ENCODE measurements around the gene THAP8. TPM values are rescaled to one million over a fixed set of nuclear protein-coding genes. Genes with fewer than 3 reads are reported as not detected.

THAP8 gene
- total RNA-seq, 1 donor from 2014 or later = 10.1 TPM

DNA sequence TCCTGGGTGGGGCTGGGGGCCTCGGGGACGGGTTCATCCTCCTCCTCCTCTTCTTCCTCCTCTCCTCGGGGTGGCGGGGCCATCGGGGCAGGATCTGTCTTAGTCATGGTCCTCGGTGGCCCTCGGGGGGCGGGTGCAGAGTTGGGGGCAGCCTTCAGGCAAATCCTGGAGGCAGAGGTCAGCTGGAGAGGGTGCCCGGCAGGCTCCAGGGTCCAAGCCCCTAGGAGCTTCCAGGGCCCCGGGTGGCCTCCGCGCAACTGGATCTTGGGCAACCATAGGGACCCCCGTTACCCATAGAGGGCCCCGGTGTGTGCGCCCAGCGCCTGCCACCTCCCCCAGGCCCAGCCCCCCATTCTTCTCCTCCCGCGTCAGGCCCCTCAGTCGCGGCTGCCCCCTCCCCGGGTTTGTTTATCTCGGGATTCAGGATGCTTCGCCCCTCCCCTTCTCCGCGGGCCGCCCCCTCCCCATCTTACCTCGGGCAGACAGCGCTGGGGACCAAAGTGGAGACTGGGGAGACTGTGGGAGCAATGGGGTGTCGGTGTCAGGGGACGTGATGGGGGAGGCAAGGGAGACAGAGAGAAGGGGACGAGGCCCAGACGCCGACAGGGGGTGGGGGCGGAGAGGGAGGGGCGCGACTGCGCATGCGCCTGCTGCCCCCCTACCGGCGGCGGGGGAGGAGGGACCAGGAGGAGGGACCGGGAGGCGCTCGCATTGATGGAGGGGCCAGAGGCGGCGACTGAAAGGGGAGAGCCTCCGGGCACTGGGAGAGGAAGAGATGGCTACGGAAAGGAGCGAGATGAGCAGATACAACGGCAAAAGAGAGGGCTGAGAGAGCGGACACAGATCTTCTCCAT, 21.6 kb downstream of the THAP8 start, which contains the start of gene CLIP3:
CLIP3 (minus strand) TSS at position 623 of the 854 bp plus-strand sequence; CDS start at position 107, 516 bp downstream.
- TF ChIP-seq, protein P1, sequence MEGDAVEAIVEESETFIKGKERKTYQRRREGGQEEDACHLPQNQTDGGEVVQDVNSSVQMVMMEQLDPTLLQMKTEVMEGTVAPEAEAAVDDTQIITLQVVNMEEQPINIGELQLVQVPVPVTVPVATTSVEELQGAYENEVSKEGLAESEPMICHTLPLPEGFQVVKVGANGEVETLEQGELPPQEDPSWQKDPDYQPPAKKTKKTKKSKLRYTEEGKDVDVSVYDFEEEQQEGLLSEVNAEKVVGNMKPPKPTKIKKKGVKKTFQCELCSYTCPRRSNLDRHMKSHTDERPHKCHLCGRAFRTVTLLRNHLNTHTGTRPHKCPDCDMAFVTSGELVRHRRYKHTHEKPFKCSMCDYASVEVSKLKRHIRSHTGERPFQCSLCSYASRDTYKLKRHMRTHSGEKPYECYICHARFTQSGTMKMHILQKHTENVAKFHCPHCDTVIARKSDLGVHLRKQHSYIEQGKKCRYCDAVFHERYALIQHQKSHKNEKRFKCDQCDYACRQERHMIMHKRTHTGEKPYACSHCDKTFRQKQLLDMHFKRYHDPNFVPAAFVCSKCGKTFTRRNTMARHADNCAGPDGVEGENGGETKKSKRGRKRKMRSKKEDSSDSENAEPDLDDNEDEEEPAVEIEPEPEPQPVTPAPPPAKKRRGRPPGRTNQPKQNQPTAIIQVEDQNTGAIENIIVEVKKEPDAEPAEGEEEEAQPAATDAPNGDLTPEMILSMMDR (IDR thresholded peaks at IDR 0.05; ENCODE audit: unreplicated experiment) = no peak
- peak within 1 kb of the TSS; percentile 73 for H3K4me3 Mint-ChIP-seq (ENCODE audit: low read depth)
- peaks cover 5% of the 10 kb centered on the region for H3K4me1 Mint-ChIP-seq (ENCODE audit: low read depth)
- peak; percentile 40 for DNase-seq (ENCODE audit: low spot score, unreplicated experiment)
- peaks cover 5% of the 10 kb centered on the region for H3K36me3 Mint-ChIP-seq (ENCODE audit: insufficient read depth)
- H3K27me3 Mint-ChIP-seq = no peaks in the 10 kb centered on the region
- no peaks in the 10 kb centered on the region for H3K9me3 Mint-ChIP-seq (ENCODE audit: low read depth)
- no peak within 1 kb of the TSS for H3K27ac Mint-ChIP-seq

DNA sequence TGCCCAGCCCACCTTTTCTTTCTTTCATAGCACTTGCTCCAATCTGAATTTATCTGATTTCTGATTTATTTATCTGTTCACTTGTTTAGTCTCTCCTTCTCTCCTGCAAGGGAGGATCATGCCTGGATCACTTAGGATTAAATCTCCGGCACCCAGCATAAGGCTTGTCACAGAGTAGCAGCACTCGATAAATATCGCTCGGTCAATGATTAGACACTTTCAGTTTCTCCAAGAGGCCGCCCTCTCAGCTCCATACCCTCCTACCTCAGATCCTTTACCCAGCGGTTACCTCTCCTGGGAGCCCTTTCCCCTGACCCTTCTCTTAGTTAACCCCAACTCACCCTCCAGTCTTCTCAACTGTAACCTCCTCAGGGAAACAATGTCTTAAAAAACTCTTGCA, 22.8 kb downstream of the THAP8 start:
- TF ChIP-seq, protein P1 (IDR thresholded peaks at IDR 0.05; ENCODE audit: unreplicated experiment) = no peak
- Mint-ChIP-seq H3K4me3 (ENCODE audit: low read depth) (peak overlapping the region; percentile 52), H3K27me3 (no peaks in the 10 kb centered on the region), H3K9me3 (ENCODE audit: low read depth) (no peaks in the 10 kb centered on the region), H3K4me1 (ENCODE audit: low read depth) (peaks cover 5% of the 10 kb centered on the region), H3K36me3 (ENCODE audit: insufficient read depth) (peaks cover 5% of the 10 kb centered on the region), H3K27ac (no peak overlapping the region)
- no peak for DNase-seq (ENCODE audit: low spot score, unreplicated experiment)

DNA sequence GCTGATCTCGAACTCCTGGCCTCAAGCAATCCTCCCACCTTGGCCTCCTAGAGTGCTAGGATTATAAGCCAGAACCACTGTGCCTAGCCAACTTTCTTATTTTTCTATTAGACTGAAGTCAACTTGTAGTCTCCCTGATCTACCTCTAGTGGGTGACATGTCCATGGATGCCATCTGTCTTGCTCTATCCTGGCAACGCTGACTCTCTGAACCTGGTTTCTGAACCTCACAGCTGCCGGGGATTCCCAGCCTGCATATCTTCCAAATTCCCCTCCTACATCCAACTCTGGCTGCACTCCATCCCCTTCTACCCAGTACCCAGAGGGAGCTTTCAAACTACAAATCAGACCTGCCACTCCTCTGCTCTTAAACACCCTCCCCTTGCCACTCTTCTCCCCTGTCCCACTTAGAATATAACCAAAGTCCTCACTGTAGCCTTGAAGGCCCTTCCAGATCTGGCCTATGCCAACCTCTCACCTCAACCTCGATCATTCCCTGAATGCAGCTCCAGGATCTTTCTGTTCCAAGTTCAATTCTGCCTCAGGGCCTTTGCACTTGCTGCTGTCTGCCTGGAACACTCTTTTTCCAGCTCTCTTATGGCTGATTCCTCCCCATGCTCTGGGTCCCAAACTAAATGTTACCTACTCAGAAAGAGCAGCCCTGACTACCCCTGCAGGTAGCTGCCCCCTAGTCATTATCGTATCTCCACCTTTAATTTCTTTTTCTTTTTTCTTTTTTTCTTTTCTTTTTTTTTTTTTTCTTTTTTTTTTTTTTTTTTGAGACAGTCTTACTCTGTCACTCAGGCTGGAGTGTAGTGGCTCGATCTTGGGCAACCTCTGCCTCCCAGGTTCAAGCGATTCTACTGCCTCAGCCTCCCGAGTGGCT, 23.6 kb downstream of the THAP8 start:
- H3K4me1 Mint-ChIP-seq (ENCODE audit: low read depth) = peaks cover 5% of the 10 kb centered on the region
- no peaks in the 10 kb centered on the region for H3K27me3 Mint-ChIP-seq
- TF ChIP-seq, protein P1 (IDR thresholded peaks at IDR 0.05; ENCODE audit: unreplicated experiment) = no peak
- no peak overlapping the region for H3K4me3 Mint-ChIP-seq (ENCODE audit: low read depth)
- no peaks in the 10 kb centered on the region for H3K9me3 Mint-ChIP-seq (ENCODE audit: low read depth)
- H3K36me3 Mint-ChIP-seq (ENCODE audit: insufficient read depth) = peaks cover 6% of the 10 kb centered on the region
- DNase-seq (ENCODE audit: low spot score, unreplicated experiment) = no peak
- no peak overlapping the region for H3K27ac Mint-ChIP-seq

DNA sequence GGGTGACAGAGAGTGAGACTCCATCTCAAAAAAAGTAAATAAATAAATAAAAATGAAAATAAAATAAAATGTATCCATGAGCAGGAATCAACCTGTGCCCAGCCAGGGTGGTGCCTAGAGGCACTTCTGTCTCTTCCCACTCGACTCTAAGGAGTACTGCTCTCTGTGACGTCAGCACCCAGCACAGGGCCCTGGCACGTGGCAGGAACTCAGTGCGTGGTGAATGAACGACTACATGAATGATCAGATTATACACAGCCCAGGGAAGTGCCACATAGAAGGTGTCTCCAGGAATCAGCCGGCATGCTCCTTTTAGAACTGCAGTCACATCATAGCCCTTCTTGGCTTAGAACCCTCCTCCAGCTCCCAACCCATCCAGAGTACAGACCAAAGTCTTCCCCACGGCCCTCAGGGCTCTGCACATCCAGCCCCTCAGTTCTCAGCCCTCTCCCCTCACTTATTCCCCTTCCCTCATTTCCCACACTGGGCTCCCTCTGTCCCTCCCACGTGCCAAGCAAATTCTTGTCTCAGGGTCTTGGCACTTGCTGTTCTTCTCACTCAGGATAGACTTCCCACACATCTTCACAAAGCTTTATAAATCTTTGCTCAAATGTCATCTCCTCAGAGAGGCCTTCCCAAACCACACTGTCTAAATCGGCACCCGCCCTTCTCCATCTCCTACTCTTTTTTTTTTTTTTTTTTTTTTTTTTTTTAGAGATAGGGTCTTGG, 25.6 kb downstream of the THAP8 start:
- peaks cover 5% of the 10 kb centered on the region for H3K36me3 Mint-ChIP-seq (ENCODE audit: insufficient read depth)
- no peaks in the 10 kb centered on the region for H3K27me3 Mint-ChIP-seq
- H3K9me3 Mint-ChIP-seq (ENCODE audit: low read depth) = no peaks in the 10 kb centered on the region
- H3K4me1 Mint-ChIP-seq (ENCODE audit: low read depth) = peaks cover 5% of the 10 kb centered on the region
- TF ChIP-seq, protein P1 (IDR thresholded peaks at IDR 0.05; ENCODE audit: unreplicated experiment) = no peak
- no peak for DNase-seq (ENCODE audit: low spot score, unreplicated experiment)
- H3K27ac Mint-ChIP-seq = no peak overlapping the region
- no peak overlapping the region for H3K4me3 Mint-ChIP-seq (ENCODE audit: low read depth)

Data from progenitor cell of endocrine pancreas (in vitro differentiated cells).